ENCODE results near the gene COG5.

DNA sequence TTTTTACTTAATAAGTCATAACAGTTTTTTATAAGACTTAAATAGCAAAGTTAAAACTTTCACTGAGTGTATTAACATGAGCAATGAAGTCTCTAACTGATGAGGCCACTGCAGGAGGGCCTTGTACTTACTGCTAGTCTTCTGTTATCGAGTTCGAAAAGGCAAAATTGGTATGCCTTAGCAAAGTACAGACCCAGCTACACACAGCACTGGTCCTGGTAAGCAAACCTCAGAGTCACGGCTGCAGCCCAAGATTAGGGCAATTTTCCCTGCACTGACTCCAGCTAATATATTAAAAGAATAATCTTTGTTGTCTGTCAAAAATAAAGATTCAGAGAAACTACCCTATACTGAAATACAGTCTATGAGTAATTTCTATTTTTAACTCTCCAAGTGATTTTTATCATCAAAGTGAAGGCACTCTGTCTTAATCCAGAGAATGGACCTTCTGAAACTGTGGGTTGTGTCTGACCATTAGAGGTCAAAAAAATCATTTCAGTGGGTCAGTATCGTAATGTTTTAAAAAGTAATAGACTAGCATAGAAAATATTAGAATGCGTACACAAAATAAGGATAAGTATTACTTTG lies 309.2 kb downstream of the COG5 start:
- TF ChIP-seq, protein P1, sequence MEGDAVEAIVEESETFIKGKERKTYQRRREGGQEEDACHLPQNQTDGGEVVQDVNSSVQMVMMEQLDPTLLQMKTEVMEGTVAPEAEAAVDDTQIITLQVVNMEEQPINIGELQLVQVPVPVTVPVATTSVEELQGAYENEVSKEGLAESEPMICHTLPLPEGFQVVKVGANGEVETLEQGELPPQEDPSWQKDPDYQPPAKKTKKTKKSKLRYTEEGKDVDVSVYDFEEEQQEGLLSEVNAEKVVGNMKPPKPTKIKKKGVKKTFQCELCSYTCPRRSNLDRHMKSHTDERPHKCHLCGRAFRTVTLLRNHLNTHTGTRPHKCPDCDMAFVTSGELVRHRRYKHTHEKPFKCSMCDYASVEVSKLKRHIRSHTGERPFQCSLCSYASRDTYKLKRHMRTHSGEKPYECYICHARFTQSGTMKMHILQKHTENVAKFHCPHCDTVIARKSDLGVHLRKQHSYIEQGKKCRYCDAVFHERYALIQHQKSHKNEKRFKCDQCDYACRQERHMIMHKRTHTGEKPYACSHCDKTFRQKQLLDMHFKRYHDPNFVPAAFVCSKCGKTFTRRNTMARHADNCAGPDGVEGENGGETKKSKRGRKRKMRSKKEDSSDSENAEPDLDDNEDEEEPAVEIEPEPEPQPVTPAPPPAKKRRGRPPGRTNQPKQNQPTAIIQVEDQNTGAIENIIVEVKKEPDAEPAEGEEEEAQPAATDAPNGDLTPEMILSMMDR (IDR thresholded peaks at IDR 0.05; ENCODE audit: low read depth, low read length, missing input control) = no peak
- no peak for TF ChIP-seq EGR1 (IDR thresholded peaks at IDR 0.05; ENCODE audit: low read depth in 2 of 2)
- TF ChIP-seq JUND (IDR thresholded peaks at IDR 0.05) = no peak
- no peak for TF ChIP-seq SP1 (IDR thresholded peaks at IDR 0.05)
- TF ChIP-seq, protein P2, sequence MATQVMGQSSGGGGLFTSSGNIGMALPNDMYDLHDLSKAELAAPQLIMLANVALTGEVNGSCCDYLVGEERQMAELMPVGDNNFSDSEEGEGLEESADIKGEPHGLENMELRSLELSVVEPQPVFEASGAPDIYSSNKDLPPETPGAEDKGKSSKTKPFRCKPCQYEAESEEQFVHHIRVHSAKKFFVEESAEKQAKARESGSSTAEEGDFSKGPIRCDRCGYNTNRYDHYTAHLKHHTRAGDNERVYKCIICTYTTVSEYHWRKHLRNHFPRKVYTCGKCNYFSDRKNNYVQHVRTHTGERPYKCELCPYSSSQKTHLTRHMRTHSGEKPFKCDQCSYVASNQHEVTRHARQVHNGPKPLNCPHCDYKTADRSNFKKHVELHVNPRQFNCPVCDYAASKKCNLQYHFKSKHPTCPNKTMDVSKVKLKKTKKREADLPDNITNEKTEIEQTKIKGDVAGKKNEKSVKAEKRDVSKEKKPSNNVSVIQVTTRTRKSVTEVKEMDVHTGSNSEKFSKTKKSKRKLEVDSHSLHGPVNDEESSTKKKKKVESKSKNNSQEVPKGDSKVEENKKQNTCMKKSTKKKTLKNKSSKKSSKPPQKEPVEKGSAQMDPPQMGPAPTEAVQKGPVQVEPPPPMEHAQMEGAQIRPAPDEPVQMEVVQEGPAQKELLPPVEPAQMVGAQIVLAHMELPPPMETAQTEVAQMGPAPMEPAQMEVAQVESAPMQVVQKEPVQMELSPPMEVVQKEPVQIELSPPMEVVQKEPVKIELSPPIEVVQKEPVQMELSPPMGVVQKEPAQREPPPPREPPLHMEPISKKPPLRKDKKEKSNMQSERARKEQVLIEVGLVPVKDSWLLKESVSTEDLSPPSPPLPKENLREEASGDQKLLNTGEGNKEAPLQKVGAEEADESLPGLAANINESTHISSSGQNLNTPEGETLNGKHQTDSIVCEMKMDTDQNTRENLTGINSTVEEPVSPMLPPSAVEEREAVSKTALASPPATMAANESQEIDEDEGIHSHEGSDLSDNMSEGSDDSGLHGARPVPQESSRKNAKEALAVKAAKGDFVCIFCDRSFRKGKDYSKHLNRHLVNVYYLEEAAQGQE (IDR thresholded peaks at IDR 0.05) = no peak
- TF ChIP-seq, protein P3, sequence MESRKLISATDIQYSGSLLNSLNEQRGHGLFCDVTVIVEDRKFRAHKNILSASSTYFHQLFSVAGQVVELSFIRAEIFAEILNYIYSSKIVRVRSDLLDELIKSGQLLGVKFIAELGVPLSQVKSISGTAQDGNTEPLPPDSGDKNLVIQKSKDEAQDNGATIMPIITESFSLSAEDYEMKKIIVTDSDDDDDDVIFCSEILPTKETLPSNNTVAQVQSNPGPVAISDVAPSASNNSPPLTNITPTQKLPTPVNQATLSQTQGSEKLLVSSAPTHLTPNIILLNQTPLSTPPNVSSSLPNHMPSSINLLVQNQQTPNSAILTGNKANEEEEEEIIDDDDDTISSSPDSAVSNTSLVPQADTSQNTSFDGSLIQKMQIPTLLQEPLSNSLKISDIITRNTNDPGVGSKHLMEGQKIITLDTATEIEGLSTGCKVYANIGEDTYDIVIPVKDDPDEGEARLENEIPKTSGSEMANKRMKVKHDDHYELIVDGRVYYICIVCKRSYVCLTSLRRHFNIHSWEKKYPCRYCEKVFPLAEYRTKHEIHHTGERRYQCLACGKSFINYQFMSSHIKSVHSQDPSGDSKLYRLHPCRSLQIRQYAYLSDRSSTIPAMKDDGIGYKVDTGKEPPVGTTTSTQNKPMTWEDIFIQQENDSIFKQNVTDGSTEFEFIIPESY (IDR thresholded peaks at IDR 0.05) = no peak
- TF ChIP-seq YY1 (IDR thresholded peaks at IDR 0.05) = no peak
- TF ChIP-seq HNF4A (conservative IDR thresholded peaks at IDR 0.05) = no peak
- no peak for TF ChIP-seq TAF1 (conservative IDR thresholded peaks at IDR 0.05)
